Endometrial microvascular endothelial cells (primary cell): ENCODE data around the gene RPS19BP1. TPM values are rescaled to one million over a fixed set of nuclear protein-coding genes. Genes with fewer than 3 reads are reported as not detected.

Experiments
- in situ Hi-C: cut with HindIII; loops from 2 replicates; pipeline ENCODE4 v1.10.0; 2017; ENCODE audit warnings: low sequenced_read_pairs, low pct_unique_long_range_greater_than_20kb; ENCODE audit errors: inconsistent ontology term
- total RNA-seq: library from RNA; depleted of rRNA; stranded (reverse); fragments of >200 nt; gene quantifications from one replicate; pipeline ENCODE4 v1.2.3, GENCODE V29; 2015; ENCODE audit errors: inconsistent ontology term

The RPS19BP1 gene
- total RNA-seq, 1 donor from 2014 or later = 107 TPM

- in situ Hi-C loops = no loop called here
These were observed 53.3 kb downstream of the RPS19BP1 start for GRCh38 chr22:39479254-39479653.

Other genes with a start within 250 kb of the RPS19BP1 start
- 1,837 TPM for gene RPL3, start 213.1 kb downstream of the RPS19BP1 start, total RNA-seq
- 0.19 TPM for gene SYNGR1, start 182.8 kb downstream of the RPS19BP1 start, total RNA-seq
- 14.5 TPM for gene TAB1, start 133.0 kb downstream of the RPS19BP1 start, total RNA-seq
- gene MGAT3, start 75.7 kb downstream of the RPS19BP1 start, total RNA-seq = not detected
- gene MIEF1, start 30.5 kb downstream of the RPS19BP1 start, total RNA-seq = 36.1 TPM
- gene ATF4, start 12.2 kb downstream of the RPS19BP1 start, total RNA-seq = 209 TPM
- not detected for gene CACNA1I, start 38.0 kb upstream of the RPS19BP1 start, total RNA-seq